Peyer's patch (tissue), 4 donors: ENCODE data around the gene THBS3.

Source experiments
- CTCF ChIP-seq, 6 experiments: fragments of 450-650 bp in 4 of 6; fragments of 200-600 bp in 2 of 6; sonication (generic) in 1 of 6; IDR thresholded peaks; one replicate each; pipeline ENCODE4 v1.5.1; 2017 to 2019; ENCODE audit warnings: antibody characterized with exemption in 6 of 6, mild to moderate bottlenecking in 3 of 6, moderate library complexity in 1 of 6
- POLR2A ChIP-seq, 2 donors: fragments of 450-650 bp; IDR thresholded peaks; one replicate each; pipeline ENCODE4 v1.5.1; 2017; ENCODE audit warnings: antibody characterized with exemption in 2 of 2, mild to moderate bottlenecking in 2 of 2, moderate library complexity in 2 of 2

- TF ChIP-seq CTCF (IDR thresholded peaks at IDR 0.05) (no peak), POLR2A (IDR thresholded peaks at IDR 0.05) (no peak)
Observed at GRCh38 chr1:155175281-155175926, 32.3 kb downstream of the THBS3 start.
